Measurements from ENCODE around the gene FBXW4.

DNA sequence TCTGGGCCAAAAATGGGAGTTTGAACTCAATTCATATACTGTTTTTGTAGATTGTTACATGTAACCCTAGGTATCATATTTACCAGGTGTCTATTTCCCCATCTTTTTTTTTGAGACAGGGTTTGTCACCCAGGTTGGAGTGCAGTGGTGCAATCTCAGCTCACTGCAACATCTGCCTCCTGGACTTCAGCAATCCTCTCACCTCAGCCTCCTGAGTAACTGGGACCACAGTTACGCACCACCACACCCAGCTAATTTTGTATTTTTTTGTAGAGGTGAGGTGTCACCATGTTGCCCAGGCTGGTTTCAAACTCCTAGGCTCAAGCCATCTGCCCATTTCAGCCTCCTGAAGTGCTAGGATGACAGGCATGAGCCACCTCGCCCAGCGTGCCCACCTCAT is 28.2 kb upstream of the FBXW4 start:
- TF ChIP-seq FOXA1 (IDR thresholded peaks at IDR 0.05) (no peak), BHLHE40 (IDR thresholded peaks at IDR 0.05; ENCODE audit: borderline replicate concordance) (no peak), FOXM1 (IDR thresholded peaks at IDR 0.05; ENCODE audit: borderline replicate concordance) (no peak)

Data from HEK293T (cell line).